ENCODE data around the gene PREB.

- TF ChIP-seq EZH2 (IDR thresholded peaks at IDR 0.05; ENCODE audit: borderline replicate concordance, low read length) (no peak), CTCF (conservative IDR thresholded peaks at IDR 0.05 in 1 of 2, IDR thresholded peaks at IDR 0.05 in 1 of 2; ENCODE audit: extremely low read depth in 1 of 2, insufficient read depth in 1 of 2, low read depth in 1 of 2, low read length in 2 of 2) (no peak)
Observed at GRCh38 chr2:27100036-27100435, 34.4 kb downstream of the PREB start.

All from mammary epithelial cell (primary cell).